HepG2 (cell line): Measurements from ENCODE around the gene GRK5. TPM values are rescaled to one million over a fixed set of nuclear protein-coding genes. Genes with fewer than 3 reads are reported as not detected.

Experiments
- CENPT ChIP-seq: sonication (generic); formaldehyde crosslinking; IDR thresholded peaks from 2 replicates; pipeline ENCODE4 v1.8.0; 2022; ENCODE audit warnings: low read depth, mild to moderate bottlenecking, moderate library complexity, missing genetic modification reagents
- KLF15 ChIP-seq: sonication (generic); formaldehyde crosslinking; IDR thresholded peaks from 2 replicates; pipeline ENCODE4 v1.8.1; 2023; ENCODE audit warnings: borderline replicate concordance, mild to moderate bottlenecking, inconsistent platforms, missing genetic modification reagents, mixed read lengths
- NONO ChIP-seq, 2 experiments: fragments of 450-650 bp in 1 of 2; sonication (generic) in 1 of 2; formaldehyde crosslinking in 1 of 2; IDR thresholded peaks in 1 of 2; conservative IDR thresholded peaks in 1 of 2; 2 replicates each; pipeline versions ENCODE4 v1.6.1 to v1.8.0; 2017 to 2022; ENCODE audit warnings: mild to moderate bottlenecking in 1 of 2, missing genetic modification reagents in 1 of 2, moderate library complexity in 1 of 2
- RBM39 ChIP-seq: fragments of 200-400 bp; formaldehyde crosslinking; IDR thresholded peaks from one replicate; pipeline ENCODE4 v1.6.1; 2018; ENCODE audit warnings: antibody characterized with exemption, mild to moderate bottlenecking, low read depth, low read length; ENCODE audit not compliant: poor library complexity, severe bottlenecking
- SIN3A ChIP-seq: IDR thresholded peaks from 2 replicates; pipeline ENCODE4 v1.6.1; 2011; ENCODE audit warnings: low read depth, mild to moderate bottlenecking, control low read depth, low read length, borderline replicate concordance
- SKI ChIP-seq: fragments of 450-650 bp; IDR thresholded peaks from one replicate; pipeline ENCODE4 v1.6.1; 2018; ENCODE audit warnings: mild to moderate bottlenecking; ENCODE audit not compliant: partially characterized antibody
- ZNF121 ChIP-seq: sonication (generic); formaldehyde crosslinking; IDR thresholded peaks from 2 replicates; pipeline ENCODE4 v1.5.0; 2020; ENCODE audit warnings: mild to moderate bottlenecking, missing genetic modification reagents
- ZNF124 ChIP-seq: sonication (generic); formaldehyde crosslinking; IDR thresholded peaks from 2 replicates; pipeline ENCODE4 v1.4.0; 2020; ENCODE audit warnings: missing genetic modification reagents
- ZNF30 ChIP-seq: sonication (generic); formaldehyde crosslinking; IDR thresholded peaks from 2 replicates; pipeline ENCODE4 v1.5.0; 2020; ENCODE audit warnings: mild to moderate bottlenecking, missing genetic modification reagents
- ZNF547 ChIP-seq: sonication (generic); formaldehyde crosslinking; IDR thresholded peaks from 2 replicates; pipeline ENCODE4 v1.5.1; 2020; ENCODE audit warnings: mild to moderate bottlenecking, missing genetic modification reagents
- ZNF737 ChIP-seq: sonication (generic); formaldehyde crosslinking; IDR thresholded peaks from 2 replicates; pipeline ENCODE4 v1.5.0; 2020; ENCODE audit warnings: missing genetic modification reagents, mild to moderate bottlenecking, borderline replicate concordance
- ZSCAN31 ChIP-seq: sonication (generic); formaldehyde crosslinking; IDR thresholded peaks from 2 replicates; pipeline ENCODE4 v1.5.0; 2020; ENCODE audit warnings: low read depth, mild to moderate bottlenecking, missing genetic modification reagents
- polyA plus RNA-seq, 8 experiments: library from polyadenylated mRNA; depleted of rRNA in 3 of 8; stranded (reverse) in 7 of 8; unstranded in 1 of 8; fragments of >200 nt; fragmentation: Illumina TruSeq in 4 of 8; extraction: Trizol in 4 of 8; gene quantifications; 2 replicates each; pipeline versions ENCODE4 v1.2.1 to v1.2.3, GENCODE V29; 2011 to 2016; ENCODE audit warnings: low read depth in 4 of 8, missing spikeins in 1 of 8, mixed read lengths in 1 of 8; ENCODE audit not compliant: insufficient read depth in 1 of 8
- total RNA-seq, 5 experiments: library from RNA; depleted of rRNA; stranded (reverse); fragments of >200 nt; fragmentation: Illumina TruSeq; extraction: Trizol; gene quantifications; 2 replicates each; pipeline ENCODE4 v1.2.3, GENCODE V29; 2016; ENCODE audit warnings: low read depth in 1 of 5
- TF ChIP-seq, protein P1 (sequence below): fragments of 450-650 bp; IDR thresholded peaks from 2 replicates; pipeline ENCODE4 v1.6.1; 2017; ENCODE audit warnings: mild to moderate bottlenecking
- TF ChIP-seq, protein P2 (sequence below): sonication (generic); formaldehyde crosslinking; IDR thresholded peaks from 2 replicates; pipeline ENCODE4 v1.8.0; 2022; ENCODE audit warnings: mild to moderate bottlenecking, missing genetic modification reagents, borderline replicate concordance
- TF ChIP-seq, protein P3 (sequence below): sonication (generic); formaldehyde crosslinking; IDR thresholded peaks from 2 replicates; pipeline ENCODE4 v1.9.0; 2021; ENCODE audit warnings: missing genetic modification reagents, mild to moderate bottlenecking, borderline replicate concordance
- TF ChIP-seq, protein P4 (sequence below): sonication (generic); formaldehyde crosslinking; IDR thresholded peaks from 2 replicates; pipeline ENCODE4 v1.5.1; 2020; ENCODE audit warnings: mild to moderate bottlenecking, missing genetic modification reagents, moderate library complexity
- TF ChIP-seq, protein P5 (sequence below): sonication (generic); formaldehyde crosslinking; IDR thresholded peaks from 2 replicates; pipeline ENCODE4 v1.4.0; 2020; ENCODE audit warnings: mild to moderate bottlenecking, missing genetic modification reagents

GRK5 gene
- total and polyA plus RNA-seq, 2 of the 13 experiments (the other 11 are each of a cell fraction or from before 2014, with no cell fraction given): 10.4 to 12.6 TPM

DNA sequence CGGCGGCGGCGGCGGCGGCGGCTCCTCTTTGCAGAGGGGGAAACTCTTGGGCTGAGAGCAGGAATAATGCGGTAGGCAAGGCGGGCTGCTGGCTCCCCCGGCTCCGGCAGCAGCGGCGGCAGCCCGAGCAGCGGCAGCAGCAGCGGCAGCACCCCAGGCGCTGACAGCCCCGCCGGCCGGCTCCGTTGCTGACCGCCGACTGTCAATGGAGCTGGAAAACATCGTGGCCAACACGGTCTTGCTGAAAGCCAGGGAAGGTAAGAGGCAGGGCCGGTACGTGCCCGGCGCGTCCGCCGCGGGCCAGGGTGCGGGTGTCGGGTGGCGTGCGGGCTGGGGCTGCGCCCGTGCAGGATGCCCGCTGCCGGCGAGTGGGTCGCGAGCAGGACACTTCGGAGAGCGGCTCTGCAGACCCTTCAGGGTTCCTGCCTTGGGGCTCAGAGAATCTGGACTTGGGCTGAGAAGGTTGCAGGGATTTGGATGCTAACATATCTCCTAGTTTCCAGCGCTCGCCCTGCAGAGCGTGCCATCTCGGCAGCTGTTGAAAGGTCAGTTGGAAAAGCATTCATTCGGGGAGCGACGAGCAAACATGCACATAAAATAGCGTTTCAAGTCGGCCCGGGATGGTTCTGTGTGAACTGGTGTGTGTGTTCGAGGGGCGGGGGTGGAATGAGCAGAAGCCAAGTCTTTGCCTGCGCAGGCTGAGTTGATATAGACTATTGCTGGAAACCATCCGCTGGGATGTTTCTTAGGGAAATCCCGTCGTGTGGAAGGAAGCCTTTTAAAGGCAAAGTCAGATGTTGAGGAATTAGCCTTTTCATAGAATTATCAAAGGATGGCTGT is 562 bp downstream of the GRK5 start (continued):
- TF ChIP-seq, protein P1, sequence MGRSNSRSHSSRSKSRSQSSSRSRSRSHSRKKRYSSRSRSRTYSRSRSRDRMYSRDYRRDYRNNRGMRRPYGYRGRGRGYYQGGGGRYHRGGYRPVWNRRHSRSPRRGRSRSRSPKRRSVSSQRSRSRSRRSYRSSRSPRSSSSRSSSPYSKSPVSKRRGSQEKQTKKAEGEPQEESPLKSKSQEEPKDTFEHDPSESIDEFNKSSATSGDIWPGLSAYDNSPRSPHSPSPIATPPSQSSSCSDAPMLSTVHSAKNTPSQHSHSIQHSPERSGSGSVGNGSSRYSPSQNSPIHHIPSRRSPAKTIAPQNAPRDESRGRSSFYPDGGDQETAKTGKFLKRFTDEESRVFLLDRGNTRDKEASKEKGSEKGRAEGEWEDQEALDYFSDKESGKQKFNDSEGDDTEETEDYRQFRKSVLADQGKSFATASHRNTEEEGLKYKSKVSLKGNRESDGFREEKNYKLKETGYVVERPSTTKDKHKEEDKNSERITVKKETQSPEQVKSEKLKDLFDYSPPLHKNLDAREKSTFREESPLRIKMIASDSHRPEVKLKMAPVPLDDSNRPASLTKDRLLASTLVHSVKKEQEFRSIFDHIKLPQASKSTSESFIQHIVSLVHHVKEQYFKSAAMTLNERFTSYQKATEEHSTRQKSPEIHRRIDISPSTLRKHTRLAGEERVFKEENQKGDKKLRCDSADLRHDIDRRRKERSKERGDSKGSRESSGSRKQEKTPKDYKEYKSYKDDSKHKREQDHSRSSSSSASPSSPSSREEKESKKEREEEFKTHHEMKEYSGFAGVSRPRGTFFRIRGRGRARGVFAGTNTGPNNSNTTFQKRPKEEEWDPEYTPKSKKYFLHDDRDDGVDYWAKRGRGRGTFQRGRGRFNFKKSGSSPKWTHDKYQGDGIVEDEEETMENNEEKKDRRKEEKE: no peak
- TF ChIP-seq NONO (IDR thresholded peaks at IDR 0.05): no peak
- TF ChIP-seq NONO (CRISPR knock-in tag; conservative IDR thresholded peaks at IDR 0.05): peak; percentile 41; the same call in 1 of the 2 replicates
- TF ChIP-seq, protein P2, sequence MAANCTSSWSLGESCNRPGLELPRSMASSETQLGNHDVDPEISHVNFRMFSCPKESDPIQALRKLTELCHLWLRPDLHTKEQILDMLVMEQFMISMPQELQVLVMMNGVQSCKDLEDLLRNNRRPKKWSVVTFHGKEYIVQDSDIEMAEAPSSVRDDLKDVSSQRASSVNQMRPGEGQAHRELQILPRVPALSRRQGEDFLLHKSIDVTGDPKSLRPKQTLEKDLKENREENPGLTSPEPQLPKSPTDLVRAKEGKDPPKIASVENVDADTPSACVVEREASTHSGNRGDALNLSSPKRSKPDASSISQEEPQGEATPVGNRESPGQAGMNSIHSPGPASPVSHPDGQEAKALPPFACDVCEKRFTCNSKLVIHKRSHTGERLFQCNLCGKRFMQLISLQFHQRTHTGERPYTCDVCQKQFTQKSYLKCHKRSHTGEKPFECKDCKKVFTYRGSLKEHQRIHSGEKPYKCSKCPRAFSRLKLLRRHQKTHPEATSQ (CRISPR knock-in tag): 0 out of 2 replicates have a peak, but pooled peaks have one; percentile 33
- no peak for TF ChIP-seq KLF15
- no peak for TF ChIP-seq ZNF121 (CRISPR knock-in tag)
- peak; percentile 33 for TF ChIP-seq RBM39
- no peak for TF ChIP-seq ZNF547 (CRISPR knock-in tag)
- TF ChIP-seq, protein P3, sequence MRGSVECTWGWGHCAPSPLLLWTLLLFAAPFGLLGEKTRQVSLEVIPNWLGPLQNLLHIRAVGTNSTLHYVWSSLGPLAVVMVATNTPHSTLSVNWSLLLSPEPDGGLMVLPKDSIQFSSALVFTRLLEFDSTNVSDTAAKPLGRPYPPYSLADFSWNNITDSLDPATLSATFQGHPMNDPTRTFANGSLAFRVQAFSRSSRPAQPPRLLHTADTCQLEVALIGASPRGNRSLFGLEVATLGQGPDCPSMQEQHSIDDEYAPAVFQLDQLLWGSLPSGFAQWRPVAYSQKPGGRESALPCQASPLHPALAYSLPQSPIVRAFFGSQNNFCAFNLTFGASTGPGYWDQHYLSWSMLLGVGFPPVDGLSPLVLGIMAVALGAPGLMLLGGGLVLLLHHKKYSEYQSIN (CRISPR knock-in tag): no peak
- TF ChIP-seq ZSCAN31 (CRISPR knock-in tag): 0 out of 2 replicates have a peak, but pooled peaks have one; percentile 7
- TF ChIP-seq ZNF124: no peak
- TF ChIP-seq SKI: no peak
- TF ChIP-seq ZNF30 (CRISPR knock-in tag): no peak
- TF ChIP-seq, protein P4, sequence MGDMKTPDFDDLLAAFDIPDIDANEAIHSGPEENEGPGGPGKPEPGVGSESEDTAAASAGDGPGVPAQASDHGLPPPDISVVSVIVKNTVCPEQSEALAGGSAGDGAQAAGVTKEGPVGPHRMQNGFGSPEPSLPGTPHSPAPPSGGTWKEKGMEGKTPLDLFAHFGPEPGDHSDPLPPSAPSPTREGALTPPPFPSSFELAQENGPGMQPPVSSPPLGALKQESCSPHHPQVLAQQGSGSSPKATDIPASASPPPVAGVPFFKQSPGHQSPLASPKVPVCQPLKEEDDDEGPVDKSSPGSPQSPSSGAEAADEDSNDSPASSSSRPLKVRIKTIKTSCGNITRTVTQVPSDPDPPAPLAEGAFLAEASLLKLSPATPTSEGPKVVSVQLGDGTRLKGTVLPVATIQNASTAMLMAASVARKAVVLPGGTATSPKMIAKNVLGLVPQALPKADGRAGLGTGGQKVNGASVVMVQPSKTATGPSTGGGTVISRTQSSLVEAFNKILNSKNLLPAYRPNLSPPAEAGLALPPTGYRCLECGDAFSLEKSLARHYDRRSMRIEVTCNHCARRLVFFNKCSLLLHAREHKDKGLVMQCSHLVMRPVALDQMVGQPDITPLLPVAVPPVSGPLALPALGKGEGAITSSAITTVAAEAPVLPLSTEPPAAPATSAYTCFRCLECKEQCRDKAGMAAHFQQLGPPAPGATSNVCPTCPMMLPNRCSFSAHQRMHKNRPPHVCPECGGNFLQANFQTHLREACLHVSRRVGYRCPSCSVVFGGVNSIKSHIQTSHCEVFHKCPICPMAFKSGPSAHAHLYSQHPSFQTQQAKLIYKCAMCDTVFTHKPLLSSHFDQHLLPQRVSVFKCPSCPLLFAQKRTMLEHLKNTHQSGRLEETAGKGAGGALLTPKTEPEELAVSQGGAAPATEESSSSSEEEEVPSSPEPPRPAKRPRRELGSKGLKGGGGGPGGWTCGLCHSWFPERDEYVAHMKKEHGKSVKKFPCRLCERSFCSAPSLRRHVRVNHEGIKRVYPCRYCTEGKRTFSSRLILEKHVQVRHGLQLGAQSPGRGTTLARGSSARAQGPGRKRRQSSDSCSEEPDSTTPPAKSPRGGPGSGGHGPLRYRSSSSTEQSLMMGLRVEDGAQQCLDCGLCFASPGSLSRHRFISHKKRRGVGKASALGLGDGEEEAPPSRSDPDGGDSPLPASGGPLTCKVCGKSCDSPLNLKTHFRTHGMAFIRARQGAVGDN (CRISPR knock-in tag): peak; percentile 47
- no peak for TF ChIP-seq ZNF737 (CRISPR knock-in tag)
- TF ChIP-seq SIN3A: peak; percentile 36; the same call in 1 of the 2 replicates
- no peak for TF ChIP-seq CENPT (CRISPR knock-in tag)
- TF ChIP-seq, protein P5, sequence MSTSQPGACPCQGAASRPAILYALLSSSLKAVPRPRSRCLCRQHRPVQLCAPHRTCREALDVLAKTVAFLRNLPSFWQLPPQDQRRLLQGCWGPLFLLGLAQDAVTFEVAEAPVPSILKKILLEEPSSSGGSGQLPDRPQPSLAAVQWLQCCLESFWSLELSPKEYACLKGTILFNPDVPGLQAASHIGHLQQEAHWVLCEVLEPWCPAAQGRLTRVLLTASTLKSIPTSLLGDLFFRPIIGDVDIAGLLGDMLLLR: no peak
